ENCODE measurements around the gene RASA4.
"Not testable (repeated sequence)": the region's sequence is repeated elsewhere in the genome, so short reads cannot be mapped to it uniquely, and the experiment has no call there.

GRCh38 chr7:102615930-102616329, 626 bp downstream of the RASA4 start:
- TF ChIP-seq POLR2AphosphoS5 (IDR thresholded peaks at IDR 0.05; ENCODE audit: low read depth, low read length); TAF1 (IDR thresholded peaks at IDR 0.05; ENCODE audit: borderline replicate concordance, low read depth, low read length): not testable (repeated sequence)
